Measurements from ENCODE around the gene NFS1. TPM values are rescaled to one million over a fixed set of nuclear protein-coding genes. Genes with fewer than 3 reads are reported as not detected.

The NFS1 gene
- total RNA-seq, 1 donor from 2014 or later, result 22.2 TPM

DNA sequence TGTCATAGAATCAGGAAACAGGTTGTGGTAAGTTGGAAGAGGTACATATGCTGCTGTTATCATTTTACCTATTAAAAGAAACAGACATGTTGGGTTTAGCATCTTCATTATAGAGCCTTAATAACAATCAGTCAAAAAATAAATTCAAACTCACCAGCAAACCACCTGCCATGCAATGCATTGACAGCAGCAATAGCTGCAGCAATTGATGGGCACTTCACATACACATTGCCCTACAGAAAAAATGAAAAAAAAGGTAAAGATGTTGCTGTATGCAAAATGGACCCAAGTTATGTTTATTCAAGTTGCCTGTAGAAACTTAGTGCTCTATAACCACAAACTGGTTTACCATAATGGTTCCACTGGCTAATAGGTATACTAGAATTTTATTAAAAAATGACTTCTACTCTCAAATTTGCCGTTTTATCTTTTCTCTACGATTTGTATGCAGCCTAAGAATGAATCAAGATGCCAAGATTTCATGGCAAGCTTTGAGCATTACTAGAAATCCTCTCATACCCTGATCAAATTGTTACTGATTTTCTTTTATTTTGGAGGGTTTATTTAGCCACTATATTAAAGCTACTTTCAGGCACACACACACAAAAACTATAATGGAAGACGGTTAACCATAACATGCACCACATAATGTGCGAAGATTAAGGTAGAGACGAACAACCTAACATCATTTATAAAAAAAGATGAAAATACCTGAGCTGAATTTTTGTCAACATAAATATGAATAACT lies 5.5 kb upstream of the NFS1 start:
- Histone ChIP-seq H3K36me3 (peaks cover 82% of the 10 kb centered on the region), H3K4me1 (peaks cover 23% of the 10 kb centered on the region), H3K4me3 (no peak overlapping the region), H3K27ac (no peak overlapping the region), H3K9me3 (no peaks in the 10 kb centered on the region), H3K27me3 (ENCODE audit: low read depth) (no peaks in the 10 kb centered on the region)
- intact Hi-C loops (cut with DNase I), result no loop called here
- DNase-seq (no peak), ATAC-seq (no peak)
- TF ChIP-seq, protein P1, sequence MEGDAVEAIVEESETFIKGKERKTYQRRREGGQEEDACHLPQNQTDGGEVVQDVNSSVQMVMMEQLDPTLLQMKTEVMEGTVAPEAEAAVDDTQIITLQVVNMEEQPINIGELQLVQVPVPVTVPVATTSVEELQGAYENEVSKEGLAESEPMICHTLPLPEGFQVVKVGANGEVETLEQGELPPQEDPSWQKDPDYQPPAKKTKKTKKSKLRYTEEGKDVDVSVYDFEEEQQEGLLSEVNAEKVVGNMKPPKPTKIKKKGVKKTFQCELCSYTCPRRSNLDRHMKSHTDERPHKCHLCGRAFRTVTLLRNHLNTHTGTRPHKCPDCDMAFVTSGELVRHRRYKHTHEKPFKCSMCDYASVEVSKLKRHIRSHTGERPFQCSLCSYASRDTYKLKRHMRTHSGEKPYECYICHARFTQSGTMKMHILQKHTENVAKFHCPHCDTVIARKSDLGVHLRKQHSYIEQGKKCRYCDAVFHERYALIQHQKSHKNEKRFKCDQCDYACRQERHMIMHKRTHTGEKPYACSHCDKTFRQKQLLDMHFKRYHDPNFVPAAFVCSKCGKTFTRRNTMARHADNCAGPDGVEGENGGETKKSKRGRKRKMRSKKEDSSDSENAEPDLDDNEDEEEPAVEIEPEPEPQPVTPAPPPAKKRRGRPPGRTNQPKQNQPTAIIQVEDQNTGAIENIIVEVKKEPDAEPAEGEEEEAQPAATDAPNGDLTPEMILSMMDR (IDR thresholded peaks at IDR 0.05), result no peak

DNA sequence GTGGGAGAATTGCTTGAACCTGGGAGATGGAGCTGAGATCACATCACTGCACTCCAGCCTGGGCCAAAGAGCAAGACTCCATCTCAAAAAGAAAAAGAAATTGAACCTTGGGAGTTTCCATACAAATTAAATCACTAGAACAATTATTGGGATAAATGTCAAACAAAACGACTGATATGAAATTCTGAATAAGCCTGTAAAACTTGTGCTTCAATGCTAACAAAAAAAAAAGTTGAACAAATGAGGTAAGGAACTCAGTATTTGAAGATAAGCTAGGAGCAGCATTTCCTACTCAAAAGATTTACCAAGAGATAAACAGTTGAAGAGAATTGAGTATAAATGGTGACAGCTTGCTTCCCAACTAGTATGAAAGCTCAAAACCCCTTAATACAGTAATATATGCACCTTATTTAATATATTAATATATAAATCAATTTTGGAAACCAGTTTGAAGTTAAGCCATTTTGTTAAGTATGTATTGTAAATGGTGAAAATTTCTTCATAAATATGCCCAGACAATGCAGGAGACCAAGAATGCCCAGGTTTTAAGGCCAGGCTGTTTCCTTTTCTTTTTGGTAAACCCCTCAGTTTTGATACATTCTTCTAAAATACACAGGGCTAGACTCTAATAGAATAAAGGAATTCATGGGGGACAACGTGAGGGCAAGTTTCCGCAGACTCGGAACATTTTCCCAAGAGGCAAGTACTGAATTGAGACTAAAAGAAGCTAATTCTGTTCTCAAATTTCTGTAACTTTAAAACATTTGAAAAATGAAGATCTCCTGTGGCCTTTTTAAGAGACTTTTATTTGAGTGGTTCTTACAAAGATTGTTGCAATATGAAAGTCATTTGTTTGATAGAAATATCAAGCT lies 3.9 kb upstream of the NFS1 start:
- peaks cover 65% of the 10 kb centered on the region for H3K36me3 ChIP-seq
- H3K9me3 ChIP-seq, result no peaks in the 10 kb centered on the region
- H3K4me3 ChIP-seq, result no peak overlapping the region
- no peak overlapping the region for H3K27ac ChIP-seq
- DNase-seq (no peak), ATAC-seq (no peak)
- peaks cover 19% of the 10 kb centered on the region for H3K4me1 ChIP-seq
- TF ChIP-seq, protein P1 (IDR thresholded peaks at IDR 0.05), result no peak
- H3K27me3 ChIP-seq (ENCODE audit: low read depth), result no peaks in the 10 kb centered on the region
- intact Hi-C loops (cut with DNase I), result no loop called here

DNA sequence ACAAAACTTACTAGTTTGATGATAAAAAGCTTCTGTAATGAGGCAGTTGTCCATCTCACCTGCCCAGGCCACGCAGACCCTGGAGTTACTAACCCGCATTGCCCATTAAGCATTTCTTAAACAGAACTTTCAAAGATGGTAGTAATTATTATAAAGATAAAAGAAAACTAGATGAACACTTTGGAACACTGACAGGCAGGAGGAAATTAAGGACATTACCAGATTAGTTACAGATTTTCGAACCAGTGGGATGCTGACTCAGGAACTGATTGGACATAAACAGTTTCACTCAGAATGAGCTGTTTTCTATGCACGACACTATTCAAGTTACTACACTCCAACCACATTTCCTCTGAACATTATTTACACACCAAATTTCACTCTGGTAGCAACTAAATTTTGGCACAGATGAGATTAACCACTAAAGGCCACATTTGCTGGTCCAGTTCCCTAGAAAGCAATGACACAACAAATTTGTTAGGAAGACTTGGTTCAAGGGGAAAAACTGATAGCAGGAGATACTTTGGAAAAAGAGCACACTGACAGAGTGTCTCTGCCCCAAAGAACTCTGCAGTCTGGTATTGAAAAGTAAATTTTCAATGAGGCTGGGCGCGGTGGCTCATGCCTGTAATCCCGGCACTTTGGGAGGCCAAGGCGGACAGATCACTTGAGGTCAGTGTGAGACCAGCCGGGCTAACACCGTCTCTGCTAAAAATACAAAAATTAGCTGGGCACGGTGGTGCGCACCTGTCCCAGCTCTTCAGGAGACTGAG lies 3.1 kb upstream of the NFS1 start:
- Histone ChIP-seq H3K9me3 (no peaks in the 10 kb centered on the region), H3K36me3 (peaks cover 57% of the 10 kb centered on the region), H3K27me3 (ENCODE audit: low read depth) (no peaks in the 10 kb centered on the region), H3K4me1 (peaks cover 28% of the 10 kb centered on the region), H3K4me3 (no peak overlapping the region), H3K27ac (no peak overlapping the region)
- ATAC-seq, result no peak
- DNase-seq, result no peak
- TF ChIP-seq, protein P1 (IDR thresholded peaks at IDR 0.05), result no peak
- intact Hi-C loops (cut with DNase I), result no loop called here

DNA sequence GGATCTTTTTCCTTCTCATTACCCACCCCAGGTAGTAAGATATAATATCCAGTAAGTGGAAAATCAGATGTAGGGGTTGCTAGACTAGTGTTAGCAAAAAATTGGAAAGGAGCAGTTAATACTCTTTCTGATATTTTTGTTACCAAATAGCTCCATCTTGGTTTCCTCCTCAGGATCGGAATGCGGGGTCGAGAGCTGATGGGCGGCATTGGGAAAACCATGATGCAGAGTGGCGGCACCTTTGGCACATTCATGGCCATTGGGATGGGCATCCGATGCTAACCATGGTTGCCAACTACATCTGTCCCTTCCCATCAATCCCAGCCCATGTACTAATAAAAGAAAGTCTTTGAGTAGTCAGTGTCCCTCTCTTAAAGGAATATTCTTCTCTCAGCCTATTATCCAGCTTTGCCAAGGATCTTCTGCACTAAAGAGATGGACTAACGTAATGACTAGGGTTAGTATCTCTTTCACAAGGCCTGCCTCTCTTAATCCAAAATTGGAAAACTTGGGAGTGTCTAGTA lies 1.5 kb upstream of the NFS1 start:
- Histone ChIP-seq H3K4me1 (peaks cover 28% of the 10 kb centered on the region), H3K9me3 (no peaks in the 10 kb centered on the region), H3K4me3 (no peak overlapping the region), H3K27ac (no peak overlapping the region), H3K36me3 (peaks cover 52% of the 10 kb centered on the region), H3K27me3 (ENCODE audit: low read depth) (no peaks in the 10 kb centered on the region)
- DNase-seq (no peak), ATAC-seq (no peak)
- intact Hi-C loops (cut with DNase I), result no loop called here
- TF ChIP-seq, protein P1 (IDR thresholded peaks at IDR 0.05), result no peak

DNA sequence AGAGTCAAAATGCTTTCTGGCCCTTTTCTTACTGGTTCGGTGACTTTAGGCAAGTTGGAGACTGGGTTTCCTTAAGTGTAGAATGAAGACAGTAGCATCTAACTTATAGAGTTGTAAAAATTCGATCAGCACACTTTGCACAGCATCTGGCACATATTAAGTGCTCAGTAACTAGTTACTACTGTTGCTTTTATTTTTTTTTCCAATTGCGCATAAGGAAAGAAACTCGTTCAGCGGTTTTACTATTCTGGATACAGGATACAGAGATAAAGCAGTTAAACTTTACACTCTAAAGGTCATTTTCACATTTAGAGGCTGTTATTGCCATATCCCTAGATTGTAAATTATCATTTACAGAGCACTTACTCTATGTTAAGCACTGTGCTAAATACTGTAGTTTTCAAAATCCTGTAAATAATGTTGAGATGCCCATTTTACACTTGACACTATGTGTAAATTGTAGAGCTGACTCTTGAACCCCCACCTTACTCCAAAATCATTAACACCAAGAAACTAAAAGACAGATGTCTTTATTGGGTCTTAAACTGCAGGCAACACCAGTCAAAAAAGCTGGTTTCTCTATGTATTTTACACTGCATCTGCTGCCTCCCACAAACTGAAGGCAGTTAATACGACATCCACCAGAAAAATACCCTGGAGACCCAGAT lies 939 bp upstream of the NFS1 start:
- Histone ChIP-seq H3K36me3 (peaks cover 52% of the 10 kb centered on the region), H3K27ac (peak overlapping the region; percentile 93), H3K9me3 (no peaks in the 10 kb centered on the region), H3K4me3 (peak overlapping the region; percentile 82), H3K4me1 (peaks cover 28% of the 10 kb centered on the region), H3K27me3 (ENCODE audit: low read depth) (no peaks in the 10 kb centered on the region)
- TF ChIP-seq, protein P1 (IDR thresholded peaks at IDR 0.05), result no peak
- ATAC-seq, result no peak
- intact Hi-C loops (cut with DNase I), result no loop called here
- DNase-seq, result no peak

Measured in lower lobe of right lung (tissue), 2 donors.